Measurements from ENCODE around the gene NUDT21.

NUDT21 gene

DNA sequence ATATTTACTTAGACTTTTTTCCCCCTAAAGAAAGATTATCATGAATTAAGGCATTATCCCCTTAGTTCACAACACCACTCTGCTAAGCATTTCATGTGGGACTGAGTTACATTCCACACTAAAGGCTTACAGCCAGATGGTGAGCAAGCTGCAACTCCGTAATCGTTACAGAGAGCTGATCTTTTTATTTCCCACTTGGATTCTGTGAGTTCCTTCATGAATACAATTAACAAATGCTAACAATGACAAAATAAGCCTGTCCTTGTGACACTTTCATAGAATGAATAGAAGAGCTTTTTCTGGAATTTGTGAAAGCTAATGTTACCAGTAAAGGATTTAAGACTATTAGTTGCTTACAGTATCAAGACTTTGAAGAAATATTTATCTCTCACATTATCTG lies 9.0 kb upstream of the NUDT21 start:
- DNase-seq: no peak

DNA sequence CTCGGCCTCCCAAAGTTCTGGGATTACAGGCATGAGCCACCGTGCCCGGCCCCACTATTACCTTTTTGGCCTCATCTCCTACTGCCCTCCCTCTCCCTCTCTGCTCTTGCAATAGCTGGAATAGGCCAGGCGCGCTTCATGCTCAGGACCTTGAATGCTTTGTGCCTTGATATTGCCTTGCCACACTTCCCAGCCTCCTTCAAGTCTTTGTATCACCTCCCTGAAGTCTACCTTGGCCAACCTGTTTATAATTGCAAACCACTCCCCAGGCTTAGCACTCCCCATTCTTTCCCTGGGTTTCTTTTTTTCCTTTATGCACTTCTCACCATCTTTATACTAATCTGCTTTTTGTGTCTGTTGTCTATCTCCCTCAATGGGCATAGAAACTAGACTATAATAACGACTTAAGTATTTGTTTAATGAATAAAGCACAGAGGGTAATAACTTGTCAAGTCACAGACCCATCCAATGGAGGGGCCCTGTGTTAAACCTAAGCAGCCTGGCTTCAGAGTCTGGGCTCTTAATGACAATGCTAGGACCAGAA lies 6.9 kb upstream of the NUDT21 start:
- no peak for DNase-seq

DNA sequence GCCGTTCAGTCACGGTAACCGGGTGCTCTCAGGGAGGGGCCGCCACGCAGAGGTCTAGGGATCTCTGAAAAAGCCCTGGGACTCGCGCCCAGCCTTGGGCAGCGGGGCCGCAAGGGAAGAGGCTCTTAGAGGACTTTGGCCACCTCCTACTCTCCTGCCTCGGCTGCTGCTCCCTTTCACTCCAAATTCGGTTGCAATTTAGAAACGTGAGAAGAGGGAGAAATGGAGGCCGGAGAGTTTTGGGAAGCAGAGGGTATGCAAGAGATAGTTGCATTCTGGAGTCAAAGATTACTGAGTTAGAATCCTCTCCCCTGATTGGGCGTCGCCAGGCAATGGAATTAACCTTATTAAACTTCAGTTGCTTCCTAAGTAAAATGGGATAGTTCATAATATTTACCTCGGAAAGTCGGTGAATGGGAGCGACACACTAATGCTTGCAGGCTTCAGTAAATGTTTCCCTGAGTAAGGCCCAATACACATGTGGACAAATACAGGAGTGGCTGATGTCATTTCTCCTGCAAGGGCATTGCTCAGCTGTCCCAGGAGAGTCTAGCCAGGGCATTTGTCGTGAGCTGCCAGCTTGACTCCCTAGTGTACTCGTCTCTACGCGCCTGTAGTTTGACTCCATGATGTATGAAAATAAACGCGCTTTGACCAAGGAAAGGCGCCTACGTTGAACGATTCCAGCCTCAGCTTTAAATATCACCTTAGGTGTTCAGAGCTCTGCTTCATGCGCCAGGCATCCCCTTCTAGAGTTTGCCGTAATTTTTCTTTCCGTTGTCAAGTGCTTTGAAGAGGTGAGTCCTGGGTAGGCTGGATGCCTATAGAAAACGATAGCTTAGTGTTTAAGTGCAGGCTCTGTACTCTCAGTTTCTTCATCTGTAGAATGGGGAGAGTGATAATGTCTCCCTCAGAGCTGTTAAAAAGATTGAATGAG lies 889 bp upstream of the NUDT21 start:
- DNase-seq: peak; percentile 29

DNA sequence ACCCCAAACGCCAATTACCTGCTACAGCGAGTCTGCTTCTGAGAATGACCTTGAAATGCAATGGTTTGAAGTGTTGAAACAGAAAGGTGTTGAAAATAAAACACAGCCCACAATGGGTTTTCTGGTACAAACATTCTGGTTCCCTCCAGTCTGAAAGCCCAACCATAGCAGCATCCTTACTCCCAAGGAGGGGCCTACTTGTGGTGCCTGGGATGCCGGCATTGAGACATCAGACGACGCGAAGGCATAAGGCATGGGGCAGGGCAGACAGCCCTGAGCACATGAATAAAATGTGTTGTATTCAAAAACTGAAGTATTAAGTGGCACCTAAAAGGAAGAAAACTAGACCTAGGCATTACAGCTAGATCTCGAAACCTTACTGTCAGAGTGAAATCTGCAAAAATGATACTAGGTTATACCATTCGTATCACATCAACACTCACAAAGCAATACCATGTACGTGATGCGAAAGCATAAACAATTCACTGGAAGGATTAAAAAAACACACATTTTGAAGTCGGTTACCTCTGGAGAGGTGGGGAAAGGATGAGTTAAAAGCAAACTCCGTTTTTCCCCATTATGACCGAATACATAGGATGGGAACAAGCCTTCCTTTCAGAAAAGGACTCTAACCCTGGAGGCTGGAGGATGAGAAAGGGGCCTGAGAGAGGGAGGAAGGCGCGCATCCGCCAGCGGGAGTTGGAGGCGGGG lies 702 bp downstream of the NUDT21 start:
- DNase-seq: no peak

DNA sequence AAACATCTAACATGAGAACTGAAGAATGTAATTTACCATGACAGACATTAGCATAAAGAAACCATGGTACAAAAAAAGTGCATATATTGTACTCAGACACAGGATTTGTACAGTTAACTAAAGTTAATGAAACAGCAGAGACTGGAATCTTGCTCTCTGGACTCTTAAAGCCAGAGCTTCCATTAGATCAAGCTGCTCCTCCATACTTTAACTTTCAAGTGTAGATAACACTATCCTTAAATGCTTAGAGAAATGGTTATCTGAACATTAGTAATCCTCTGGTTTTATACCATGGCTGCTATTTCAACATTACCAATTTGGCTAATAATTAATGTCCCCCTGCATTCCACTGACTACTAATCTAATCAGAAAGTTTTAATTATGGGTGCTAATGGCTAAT lies 3.1 kb downstream of the NUDT21 start:
- no peak for DNase-seq

DNA sequence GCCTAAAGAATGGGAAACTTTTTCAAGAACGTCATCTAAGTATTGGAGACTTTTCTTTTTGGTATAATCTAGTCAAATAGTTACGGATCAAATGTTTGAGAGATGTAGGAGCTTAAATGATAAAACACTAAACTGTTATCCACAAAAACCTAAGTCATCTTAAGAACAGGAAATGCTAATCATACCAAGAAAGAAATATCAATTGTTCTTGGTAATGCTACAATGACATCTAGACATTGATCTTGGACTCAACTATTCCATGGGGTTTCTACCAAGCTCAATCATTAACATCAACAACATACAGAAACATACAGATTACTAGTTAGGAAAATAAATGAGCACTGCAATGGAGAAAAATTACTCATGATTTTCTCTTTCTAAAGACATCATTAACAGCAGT lies 3.8 kb downstream of the NUDT21 start:
- no peak for DNase-seq

DNA sequence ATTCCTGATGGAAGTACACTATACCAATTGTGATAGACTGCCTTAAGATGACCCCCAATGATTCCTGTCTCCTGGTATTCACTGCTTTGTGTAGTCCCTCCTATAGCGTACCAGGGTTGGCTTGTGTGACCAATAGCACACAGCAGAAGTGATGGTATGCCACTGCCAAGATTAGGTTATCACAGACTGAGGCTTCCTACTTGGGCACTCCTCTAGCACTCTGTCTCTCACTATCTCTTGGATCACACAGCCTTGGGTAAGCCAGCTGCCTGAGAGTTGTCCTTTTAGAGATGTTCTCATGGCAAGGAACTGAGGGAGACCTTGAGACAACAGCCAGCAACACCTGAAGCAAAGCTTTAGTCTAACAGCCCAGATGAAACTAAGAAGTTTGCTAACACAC lies 13.1 kb downstream of the NUDT21 start:
- DNase-seq: no peak

DNA sequence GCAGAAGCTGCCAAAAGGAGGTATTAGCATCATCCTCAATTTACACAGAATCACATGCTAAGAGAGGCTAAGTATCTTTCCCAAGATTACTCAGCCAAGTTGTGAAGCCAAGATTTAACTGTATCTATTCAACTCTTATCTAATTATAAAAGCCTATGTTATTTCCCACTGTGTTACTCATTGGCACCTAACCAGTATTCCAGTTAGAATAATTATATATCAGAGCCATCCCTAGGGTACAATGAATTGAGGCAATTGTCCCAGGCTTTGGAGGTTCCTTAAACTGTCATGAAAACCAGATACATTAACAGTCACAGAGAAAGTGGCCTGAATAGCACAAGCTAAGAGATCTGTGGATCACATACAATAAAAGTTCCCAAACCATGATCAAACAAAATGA lies 14.9 kb downstream of the NUDT21 start:
- no peak for DNase-seq

DNA sequence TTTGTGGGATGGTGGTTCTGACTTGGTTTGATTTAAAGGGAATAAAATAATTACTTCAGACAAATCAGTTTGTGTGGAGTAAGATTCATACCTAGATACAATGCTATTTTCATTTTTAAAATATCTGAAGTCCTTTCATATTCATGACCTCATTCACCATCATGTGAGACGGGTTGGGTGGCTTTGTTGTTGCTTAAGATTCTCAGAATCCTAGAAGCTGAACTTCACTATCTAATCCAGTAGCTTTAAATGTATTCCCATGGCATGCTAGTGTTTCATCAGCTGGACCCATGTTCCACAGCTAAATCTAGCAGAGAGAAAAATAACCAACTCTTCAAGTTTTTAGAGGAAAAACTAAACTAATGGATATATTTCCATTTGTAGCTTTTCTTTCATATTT lies 23.0 kb downstream of the NUDT21 start:
- peak; percentile 62 for DNase-seq

DNA sequence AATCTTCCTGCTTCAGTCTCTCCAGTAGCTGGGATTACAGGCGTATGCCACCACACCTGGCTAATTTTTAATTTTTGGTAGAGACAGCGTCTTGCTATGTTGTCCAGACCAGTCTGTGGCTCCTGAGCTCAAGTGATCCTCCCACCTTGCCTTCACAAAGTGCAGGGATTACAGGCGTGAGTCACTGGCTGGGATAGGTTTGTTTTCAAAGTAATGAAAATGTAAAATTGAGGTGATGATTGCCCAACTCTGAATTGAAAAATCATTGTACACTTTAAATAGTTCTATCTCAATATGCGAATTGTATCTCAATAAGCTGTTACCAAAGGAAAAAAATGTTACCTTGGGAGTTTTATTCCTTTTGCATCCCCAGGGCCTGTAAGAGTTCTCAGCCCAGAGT lies 24.5 kb downstream of the NUDT21 start:
- DNase-seq: no peak

DNA sequence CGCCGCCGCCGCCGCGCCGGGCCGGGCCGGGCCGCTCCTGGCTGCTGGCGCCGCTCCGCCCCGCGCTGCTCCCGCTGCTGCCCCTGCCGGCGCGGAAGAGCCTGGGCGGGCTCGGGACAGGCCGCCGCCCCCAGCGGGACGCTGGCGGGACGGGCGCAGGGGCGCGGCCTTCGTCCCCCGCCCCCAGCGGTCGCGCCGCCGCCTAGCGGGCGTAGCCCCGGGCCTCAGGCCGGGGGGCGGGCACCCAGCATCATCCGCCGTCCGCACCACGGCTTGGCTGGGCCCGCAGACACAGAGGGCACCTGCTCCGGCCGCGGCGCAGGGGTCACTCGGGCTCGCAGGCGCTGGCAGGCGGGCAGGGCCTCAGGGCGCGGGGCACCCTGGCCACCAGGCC lies 25.7 kb downstream of the NUDT21 start, which contains the start of gene AMFR:
AMFR (minus strand) TSS at position 107 of the 394 bp plus-strand sequence. CDS start 218 bp downstream, outside the sequence.
- DNase-seq: peak; percentile 80

DNA sequence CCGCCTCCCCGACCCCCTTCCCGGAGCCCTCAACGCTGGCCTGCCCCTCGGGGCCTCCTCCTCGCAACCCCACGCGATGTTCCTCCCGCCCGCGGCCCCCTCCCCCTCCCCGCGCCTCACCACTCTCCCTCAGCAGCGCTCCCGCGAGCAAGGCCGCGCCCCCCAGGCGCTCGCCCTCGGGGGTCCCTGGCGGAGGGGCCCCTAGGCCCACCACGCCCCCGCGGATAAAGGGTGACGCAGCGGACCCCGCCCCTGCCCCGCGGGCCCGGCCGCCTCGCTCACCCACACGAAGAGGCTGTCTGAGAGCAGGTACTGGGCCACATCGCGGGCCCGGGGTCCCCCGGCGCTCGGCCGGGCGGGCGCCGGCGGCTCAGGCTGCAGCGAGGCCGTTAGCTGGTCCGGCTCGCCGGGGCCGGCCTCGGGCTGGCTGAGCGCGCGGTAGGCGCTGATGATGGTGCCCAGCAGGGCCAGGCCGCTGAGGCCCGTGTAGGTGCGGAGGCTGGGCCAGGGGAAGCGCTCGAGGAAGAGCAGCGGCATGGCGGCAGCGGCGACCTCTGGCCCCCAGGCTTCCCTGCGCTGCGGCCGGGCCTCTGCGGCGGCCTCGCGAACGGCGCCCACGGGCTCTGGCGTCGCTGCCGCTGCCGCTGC lies 26.2 kb downstream of the NUDT21 start:
- peak; percentile 56 for DNase-seq

DNA sequence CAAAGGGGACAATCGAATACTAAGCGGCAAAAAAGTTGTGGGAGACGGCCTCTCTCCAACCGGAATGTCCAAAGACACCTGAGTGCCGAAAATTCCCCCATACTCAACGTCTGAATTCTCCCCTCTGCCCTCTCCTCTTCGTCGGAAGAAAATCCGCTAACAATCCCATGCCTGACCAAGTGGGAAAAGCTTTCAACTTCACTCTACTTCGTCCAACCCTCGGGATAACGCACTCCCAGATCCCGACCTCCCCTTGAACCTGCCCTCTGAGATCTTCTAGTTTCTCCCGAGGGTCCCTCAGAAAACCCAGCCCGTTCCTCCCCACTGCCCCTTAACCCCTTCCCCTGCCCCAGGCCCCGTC lies 26.7 kb downstream of the NUDT21 start:
- DNase-seq: no peak

DNA sequence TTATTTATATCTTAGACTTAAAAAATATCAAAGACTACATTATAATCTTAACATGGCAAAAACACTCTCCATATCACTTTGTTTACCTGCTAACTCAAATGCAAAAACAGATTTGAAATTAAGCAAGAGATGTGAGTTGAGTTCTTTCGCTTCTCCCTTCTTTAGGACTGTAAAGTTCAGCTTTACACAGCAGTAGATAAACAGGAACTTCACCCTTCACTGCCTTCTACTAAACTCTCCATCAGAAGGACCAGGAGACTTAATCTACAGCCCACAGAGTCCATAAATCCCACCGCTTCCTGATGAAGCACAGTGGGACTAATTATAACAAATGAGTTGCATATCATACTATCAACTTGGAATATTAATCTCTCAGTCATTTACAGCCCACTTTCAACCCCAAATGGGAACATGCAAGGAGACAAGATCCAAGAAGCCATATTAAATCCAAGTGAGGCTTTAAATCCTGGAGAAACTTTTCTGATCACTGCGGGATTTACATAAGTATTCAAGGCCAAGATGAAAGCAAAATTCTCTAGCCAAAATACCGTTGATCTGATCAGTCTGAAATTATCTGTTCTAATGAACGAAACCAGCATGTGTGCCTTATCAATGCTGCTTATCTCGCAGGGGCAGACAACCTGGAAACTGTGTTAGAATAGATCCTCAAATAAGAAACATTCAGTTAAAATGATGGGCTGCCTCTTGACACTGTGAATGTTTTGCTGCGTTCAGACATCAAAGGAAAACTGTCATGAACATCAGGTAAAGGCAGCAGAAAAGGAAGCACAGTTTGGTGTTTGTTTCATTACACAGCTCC lies 27.3 kb downstream of the NUDT21 start:
- peak; percentile 55 for DNase-seq

DNA sequence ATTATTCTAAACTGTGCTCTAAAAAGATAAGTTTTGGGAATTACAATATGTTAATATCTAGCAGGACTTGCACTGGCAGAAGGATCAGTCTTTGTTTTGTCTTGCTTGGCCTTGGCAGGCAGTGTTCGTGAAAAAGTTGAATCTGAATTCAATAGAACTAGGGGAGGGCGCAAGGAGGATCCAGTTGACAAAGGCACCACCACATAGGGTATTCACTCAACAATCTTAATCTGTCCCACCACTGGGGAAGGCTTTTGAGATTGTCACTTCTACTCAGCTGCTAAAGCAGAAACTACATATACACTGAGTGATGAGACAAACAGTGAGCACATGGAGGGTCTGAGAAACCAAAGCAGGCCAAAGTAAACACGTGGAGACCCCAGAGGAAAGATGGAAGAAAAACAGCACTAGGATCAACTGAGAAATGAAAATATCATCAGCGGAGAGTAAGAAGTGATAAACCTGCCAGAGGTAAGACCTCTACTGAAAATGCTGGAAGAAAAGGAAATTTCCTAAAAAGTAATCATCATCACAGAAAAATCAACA lies 28.2 kb downstream of the NUDT21 start:
- no peak for DNase-seq

DNA sequence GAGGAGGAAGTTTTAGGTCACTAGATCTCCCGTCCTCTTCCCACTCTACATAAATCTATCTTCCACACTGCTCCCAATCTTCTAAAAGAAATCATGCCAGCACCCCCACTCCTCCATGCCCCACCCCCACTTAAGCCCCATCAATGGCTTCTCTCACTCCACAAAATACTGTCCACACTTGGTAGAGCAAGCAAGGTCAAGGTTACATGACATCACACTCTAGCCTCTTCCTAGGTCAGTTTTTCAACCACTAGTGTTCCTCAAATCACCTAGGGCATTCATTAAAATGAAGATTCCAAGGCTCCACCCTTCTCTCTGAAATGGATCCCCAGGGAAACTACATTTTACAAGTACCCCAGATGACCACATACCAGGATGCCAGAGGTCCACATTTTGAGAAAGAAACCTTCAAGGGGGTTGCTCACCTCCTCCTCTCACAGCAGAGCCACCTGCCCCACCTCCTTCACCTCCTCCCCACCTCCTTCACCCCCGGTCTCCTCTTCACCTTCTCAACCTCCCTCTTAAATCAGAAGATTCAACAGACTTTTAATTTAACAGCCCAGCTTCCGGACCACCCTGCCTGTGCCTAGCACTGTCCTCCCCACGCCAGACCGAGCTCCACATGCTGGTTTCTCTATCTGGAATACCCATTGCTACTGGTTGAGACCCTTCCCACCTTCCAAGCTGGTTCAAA lies 29.0 kb downstream of the NUDT21 start:
- DNase-seq: no peak

DNA sequence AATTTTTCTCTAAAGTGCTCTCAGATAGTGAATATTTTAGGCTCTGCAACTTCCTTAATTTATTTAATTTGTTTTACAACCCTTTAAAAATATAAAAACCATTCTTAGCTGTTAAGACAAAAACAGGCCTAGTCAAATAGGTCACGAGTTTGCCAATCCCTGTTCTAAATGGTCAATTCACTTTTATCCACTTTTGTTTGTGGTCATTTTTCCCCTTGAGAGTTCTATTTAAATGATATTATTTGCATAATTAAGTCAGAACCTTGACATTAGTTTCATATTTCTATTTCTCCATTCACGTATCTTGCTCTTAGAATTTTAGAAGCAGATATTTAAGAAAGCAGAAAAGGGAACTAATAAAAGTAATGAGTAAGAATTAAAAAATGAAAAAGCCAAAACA lies 29.8 kb downstream of the NUDT21 start:
- DNase-seq: no peak

DNA sequence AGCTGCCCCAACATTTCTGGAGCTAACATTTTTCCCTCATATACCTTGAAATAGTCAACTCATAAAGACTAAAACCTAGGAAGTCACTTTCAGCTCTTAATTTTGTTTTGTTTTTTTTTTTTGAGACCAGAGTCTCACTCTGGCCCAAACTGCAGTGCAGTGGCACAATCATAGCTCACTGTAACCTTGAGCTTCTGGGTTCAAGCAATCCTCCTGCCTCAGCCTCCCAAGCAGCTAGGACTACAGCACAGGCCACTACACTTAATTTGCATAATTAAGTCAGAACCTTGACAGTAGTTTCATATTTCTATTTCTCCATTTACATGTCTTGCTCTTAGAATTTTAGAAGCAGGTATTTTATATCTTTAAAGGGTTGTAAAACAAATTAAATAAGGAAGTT lies 30.5 kb downstream of the NUDT21 start:
- DNase-seq: no peak

DNA sequence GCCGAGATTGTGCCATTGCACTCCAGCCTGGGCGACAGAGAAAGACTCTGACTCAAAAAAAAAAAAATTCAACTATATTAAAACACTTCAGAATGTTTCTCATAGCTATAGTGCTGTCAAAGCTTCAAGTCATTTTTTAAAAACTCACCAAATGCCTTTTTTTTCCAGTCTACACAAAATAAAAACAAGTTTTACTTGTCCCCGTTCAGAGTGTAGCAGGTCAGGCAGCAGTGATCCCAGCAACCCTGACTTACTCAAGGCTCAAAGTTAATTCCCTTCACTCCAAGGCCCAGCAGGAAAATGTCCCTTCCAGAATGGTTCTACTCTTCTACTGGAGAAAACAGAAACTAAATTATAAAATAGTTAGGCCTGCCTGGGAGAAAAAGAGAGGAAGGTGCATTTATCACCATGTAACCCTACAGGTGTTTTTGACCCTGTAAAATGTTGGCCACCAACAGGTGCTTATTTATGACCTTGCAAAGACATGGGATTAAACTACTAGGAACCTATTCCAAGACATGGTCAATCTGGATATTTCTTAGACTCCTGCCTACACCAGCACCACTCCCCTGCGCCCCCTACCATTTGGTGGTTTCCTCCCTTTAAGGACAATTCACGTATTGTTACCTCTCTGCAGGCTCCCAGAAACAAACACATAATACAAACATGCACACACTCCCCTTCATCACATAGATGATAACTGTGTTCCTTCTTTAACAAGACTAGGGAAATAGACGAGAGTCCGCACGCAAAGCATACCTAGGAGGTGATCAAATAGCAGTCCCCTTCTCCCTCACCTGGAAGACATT lies 31.2 kb downstream of the NUDT21 start:
- no peak for DNase-seq

DNA sequence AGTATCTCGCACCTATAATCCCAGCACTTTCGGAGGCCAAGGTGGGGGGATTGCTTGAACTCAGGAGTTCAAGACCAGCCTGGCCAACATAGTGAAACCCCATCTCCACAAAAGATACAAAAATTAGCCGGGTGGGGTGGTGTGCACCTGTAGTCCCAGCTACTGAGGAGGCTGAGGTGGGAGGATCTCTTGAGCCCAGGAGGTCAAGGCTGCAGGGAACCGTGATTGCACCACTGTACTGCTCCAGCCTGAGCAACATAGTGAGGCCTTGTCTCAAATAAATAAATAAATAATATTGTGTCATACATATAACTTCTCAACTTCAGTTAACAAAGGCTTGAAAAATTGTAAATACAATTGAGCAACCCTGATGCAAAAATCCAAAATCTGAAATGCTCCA lies 34.0 kb downstream of the NUDT21 start:
- DNase-seq: no peak

DNA sequence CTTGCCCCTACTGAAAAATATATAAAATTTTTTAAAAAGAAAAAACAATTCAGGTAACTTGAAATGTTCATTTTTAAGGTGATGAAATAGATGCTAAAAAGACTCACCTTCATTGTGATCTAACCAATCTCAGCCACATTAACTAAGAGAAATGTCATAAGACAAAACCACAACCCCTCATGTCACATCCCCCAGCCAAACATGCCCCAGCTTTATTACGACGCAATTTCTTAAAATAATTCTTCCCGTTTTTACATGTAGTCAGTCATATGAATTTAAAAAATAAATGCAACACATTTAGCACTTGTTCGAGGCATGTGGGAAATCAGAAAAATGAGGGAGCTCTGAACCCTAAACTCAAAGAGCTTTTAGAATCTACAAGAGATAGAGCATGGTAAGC lies 35.3 kb downstream of the NUDT21 start:
- no peak for DNase-seq
